Mesenchymal stem cell (in vitro differentiated cells and primary cell): ENCODE measurements around the gene PITHD1.

Experiments used
- DNase-seq: peaks from one replicate; pipeline ENCODE4 v3.0.0-alpha.2; 2013
- H2AFZ ChIP-seq: one replicate; pipeline ENCODE4 v1.6.1; 2013; ENCODE audit warnings: low read depth, mild to moderate bottlenecking, control low read depth, inconsistent platforms, low read length, moderate library complexity
- H2AK5ac ChIP-seq: 2 replicates; pipeline ENCODE4 v1.6.1; 2013; ENCODE audit warnings: low read length, moderate library complexity, mild to moderate bottlenecking, inconsistent platforms; ENCODE audit not compliant: severe bottlenecking
- H2BK120ac ChIP-seq: one replicate; pipeline ENCODE4 v1.6.1; 2013; ENCODE audit warnings: low read depth, mild to moderate bottlenecking, inconsistent platforms, low read length, moderate library complexity
- H2BK12ac ChIP-seq, 2 experiments: one replicate each; pipeline ENCODE4 v1.6.1; 2013; ENCODE audit warnings: inconsistent platforms in 2 of 2, low read length in 2 of 2, mild to moderate bottlenecking in 2 of 2, moderate library complexity in 2 of 2, control low read depth in 1 of 2
- H2BK15ac ChIP-seq: one replicate; pipeline ENCODE4 v1.6.1; 2013; ENCODE audit warnings: mild to moderate bottlenecking, low read depth, inconsistent platforms; ENCODE audit not compliant: poor library complexity, severe bottlenecking
- H2BK5ac ChIP-seq: 2 replicates; pipeline ENCODE4 v1.6.1; 2013; ENCODE audit warnings: low read depth, mild to moderate bottlenecking, low read length, control low read depth, inconsistent platforms; ENCODE audit not compliant: poor library complexity, severe bottlenecking
- H3K14ac ChIP-seq, 2 experiments: one replicate each; pipeline ENCODE4 v1.6.1; 2013; ENCODE audit warnings: inconsistent platforms in 2 of 2, low read length in 2 of 2, control low read depth in 1 of 2, mild to moderate bottlenecking in 1 of 2, moderate library complexity in 1 of 2
- H3K18ac ChIP-seq, 2 experiments: one replicate each; pipeline ENCODE4 v1.6.1; 2013; ENCODE audit warnings: inconsistent platforms in 2 of 2, low read length in 2 of 2, control low read depth in 1 of 2, low read depth in 1 of 2, mild to moderate bottlenecking in 1 of 2
- H3K23ac ChIP-seq, 2 experiments: one replicate each; pipeline ENCODE4 v1.6.1; 2013; ENCODE audit warnings: inconsistent platforms in 2 of 2, low read length in 2 of 2, mild to moderate bottlenecking in 2 of 2, moderate library complexity in 2 of 2, control low read depth in 1 of 2
- H3K27ac ChIP-seq: 2 replicates; pipeline ENCODE4 v1.5.1; 2013; ENCODE audit warnings: mild to moderate bottlenecking, moderate library complexity, low read length, control low read depth, inconsistent platforms; ENCODE audit not compliant: poor library complexity, severe bottlenecking
- H3K27me3 ChIP-seq, 2 experiments: 2 replicates each; pipeline versions ENCODE4 v1.6.1 to v1.7.0; 2013; ENCODE audit warnings: low read length in 2 of 2, mild to moderate bottlenecking in 2 of 2, moderate library complexity in 2 of 2, control low read depth in 1 of 2, inconsistent platforms in 1 of 2; ENCODE audit not compliant: control insufficient read depth in 1 of 2, insufficient read depth in 1 of 2
- H3K36me3 ChIP-seq, 2 experiments: 2 replicates each; pipeline versions ENCODE4 v1.6.1 to v1.7.0; 2013; ENCODE audit warnings: low read length in 2 of 2, control low read depth in 1 of 2, inconsistent platforms in 1 of 2, low read depth in 1 of 2, mild to moderate bottlenecking in 1 of 2; ENCODE audit not compliant: insufficient read depth in 2 of 2, control insufficient read depth in 1 of 2
- H3K4ac ChIP-seq, 2 experiments: one replicate each; pipeline ENCODE4 v1.6.1; 2013; ENCODE audit warnings: inconsistent platforms in 2 of 2, low read length in 2 of 2, mild to moderate bottlenecking in 2 of 2, moderate library complexity in 2 of 2, control low read depth in 1 of 2, low read depth in 1 of 2
- H3K4me1 ChIP-seq: 2 replicates; pipeline ENCODE4 v1.6.1; 2013; ENCODE audit warnings: low read depth, low read length, control low read depth; ENCODE audit not compliant: control insufficient read depth, insufficient read depth
- H3K4me2 ChIP-seq: 2 replicates; pipeline ENCODE4 v1.6.1; 2013; ENCODE audit warnings: low read length, mild to moderate bottlenecking, inconsistent platforms; ENCODE audit not compliant: poor library complexity, severe bottlenecking
- H3K4me3 ChIP-seq, 2 experiments: 2 replicates each; pipeline versions ENCODE4 v1.5.1 to v1.7.0; 2013; ENCODE audit warnings: low read length in 2 of 2, mild to moderate bottlenecking in 2 of 2, control low read depth in 1 of 2, low read depth in 1 of 2; ENCODE audit not compliant: insufficient read depth in 1 of 2
- H3K79me1 ChIP-seq: replicated peaks from 2 replicates; pipeline ENCODE4 v1.6.1; 2013; ENCODE audit warnings: mild to moderate bottlenecking, control low read depth, low read length, inconsistent platforms; ENCODE audit not compliant: poor library complexity, severe bottlenecking
- H3K9ac ChIP-seq: 2 replicates; pipeline ENCODE4 v1.7.0; 2013; ENCODE audit warnings: mild to moderate bottlenecking, low read length, moderate library complexity
- H3K9me3 ChIP-seq: 2 replicates; pipeline ENCODE4 v1.7.0; 2013; ENCODE audit warnings: mild to moderate bottlenecking, low read length; ENCODE audit not compliant: control insufficient read depth
- H4K8ac ChIP-seq: one replicate; pipeline ENCODE4 v1.6.1; 2013; ENCODE audit warnings: inconsistent platforms, mild to moderate bottlenecking, low read length, moderate library complexity
- H4K91ac ChIP-seq: one replicate; pipeline ENCODE4 v1.6.1; 2013; ENCODE audit warnings: mild to moderate bottlenecking, low read length, inconsistent platforms
- WGBS: methylation state at CpG from one replicate; pipeline ENCODE4 v1.1.7; 2013; ENCODE audit warnings: mixed read lengths; 5-methylcytosine and 5-hydroxymethylcytosine counted together

PITHD1 gene

DNA sequence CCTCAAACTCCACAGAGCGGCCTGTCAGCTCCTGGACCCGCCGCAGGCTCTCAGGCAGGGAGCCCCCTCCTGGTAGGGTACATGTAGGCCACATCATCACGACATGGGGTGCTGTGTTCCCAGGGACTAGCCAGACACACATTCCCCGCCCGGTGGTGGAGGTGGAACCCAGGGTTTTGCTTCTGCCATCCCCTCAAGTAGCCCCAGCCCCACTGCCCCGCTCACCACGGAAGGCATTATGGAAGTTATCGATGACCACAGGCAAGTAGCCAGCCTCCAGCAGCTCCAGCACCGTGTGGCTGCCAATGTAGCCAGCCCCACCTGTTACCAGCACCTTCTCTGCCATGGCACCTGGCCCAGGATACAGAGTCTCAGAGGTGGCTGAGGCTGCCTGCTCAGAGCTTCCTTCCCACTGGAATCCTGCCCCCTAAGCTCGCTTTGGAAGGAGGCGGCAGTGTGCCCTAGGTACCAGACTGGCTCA is 20.5 kb downstream of the PITHD1 start:
- Histone ChIP-seq H3K27ac (peak overlapping the region; percentile 91), H3K9ac (no peak overlapping the region), H3K4me3 (no peak overlapping the region), H3K4me1 (peaks cover 29% of the 10 kb centered on the region), H3K4ac (peak overlapping the region in 1 of 2 experiments; percentile 53), H3K14ac (no peak overlapping the region), H3K18ac (peak overlapping the region; percentile 1 to 85), H3K23ac (no peak overlapping the region), H3K79me1 (peaks cover 33% of the 10 kb centered on the region), H4K8ac (peak overlapping the region; percentile 92), H2BK120ac (peak overlapping the region; percentile 77), H2BK12ac (peak overlapping the region; percentile 42 to 75), H3K4me2 (peak overlapping the region; percentile 74), H2BK5ac (no peak overlapping the region), H2BK15ac (peak overlapping the region; percentile 54), H4K91ac (peak overlapping the region; percentile 96), H2AFZ (no peak overlapping the region), H3K9me3 (no peaks in the 10 kb centered on the region), H3K27me3 (no peaks in the 10 kb centered on the region), H3K36me3 (peaks cover 37 to 54% of the 10 kb centered on the region in 2 experiments), H2AK5ac (peak overlapping the region; percentile 18)
- DNase-seq: no peak
- WGBS: 93% methylated on average over 12 of the region's 12 CpGs

DNA sequence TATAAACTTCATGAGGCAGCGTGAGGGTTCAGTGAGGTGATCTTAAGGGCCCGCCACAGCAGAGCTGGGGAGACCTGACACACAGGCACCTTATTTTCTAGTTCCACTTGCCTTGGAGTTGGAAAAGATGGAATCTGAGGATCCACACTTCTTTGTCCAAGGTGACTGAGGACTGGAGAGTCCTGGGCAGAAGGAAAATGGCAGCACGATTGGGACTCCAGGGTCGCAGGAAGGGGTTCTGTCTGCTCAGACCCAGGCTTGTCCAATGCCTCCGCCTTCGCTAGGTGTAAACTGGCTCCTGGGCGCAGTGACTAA is 21.0 kb downstream of the PITHD1 start:
- Histone ChIP-seq H2BK5ac (no peak overlapping the region), H3K27ac (peak overlapping the region; percentile 91), H2BK12ac (peak overlapping the region in 1 of 2 experiments; percentile 75), H3K18ac (peak overlapping the region; percentile 31 to 85), H3K79me1 (peaks cover 31% of the 10 kb centered on the region), H3K23ac (no peak overlapping the region), H3K9me3 (no peaks in the 10 kb centered on the region), H3K4me1 (peaks cover 26% of the 10 kb centered on the region), H4K8ac (peak overlapping the region; percentile 69), H3K4ac (peak overlapping the region in 1 of 2 experiments; percentile 79), H3K4me3 (peak overlapping the region; percentile 68 to 94), H3K14ac (no peak overlapping the region), H2BK15ac (peak overlapping the region; percentile 54), H2BK120ac (peak overlapping the region; percentile 77), H3K27me3 (no peaks in the 10 kb centered on the region), H4K91ac (peak overlapping the region; percentile 98), H3K9ac (peak overlapping the region; percentile 90), H3K36me3 (peaks cover 42 to 54% of the 10 kb centered on the region in 2 experiments), H2AK5ac (peak overlapping the region; percentile 12), H2AFZ (no peak overlapping the region), H3K4me2 (peak overlapping the region; percentile 74)
- 43% methylated on average over 7 of the region's 7 CpGs for whole genome bisulfite sequencing
- no peak for DNase-seq

DNA sequence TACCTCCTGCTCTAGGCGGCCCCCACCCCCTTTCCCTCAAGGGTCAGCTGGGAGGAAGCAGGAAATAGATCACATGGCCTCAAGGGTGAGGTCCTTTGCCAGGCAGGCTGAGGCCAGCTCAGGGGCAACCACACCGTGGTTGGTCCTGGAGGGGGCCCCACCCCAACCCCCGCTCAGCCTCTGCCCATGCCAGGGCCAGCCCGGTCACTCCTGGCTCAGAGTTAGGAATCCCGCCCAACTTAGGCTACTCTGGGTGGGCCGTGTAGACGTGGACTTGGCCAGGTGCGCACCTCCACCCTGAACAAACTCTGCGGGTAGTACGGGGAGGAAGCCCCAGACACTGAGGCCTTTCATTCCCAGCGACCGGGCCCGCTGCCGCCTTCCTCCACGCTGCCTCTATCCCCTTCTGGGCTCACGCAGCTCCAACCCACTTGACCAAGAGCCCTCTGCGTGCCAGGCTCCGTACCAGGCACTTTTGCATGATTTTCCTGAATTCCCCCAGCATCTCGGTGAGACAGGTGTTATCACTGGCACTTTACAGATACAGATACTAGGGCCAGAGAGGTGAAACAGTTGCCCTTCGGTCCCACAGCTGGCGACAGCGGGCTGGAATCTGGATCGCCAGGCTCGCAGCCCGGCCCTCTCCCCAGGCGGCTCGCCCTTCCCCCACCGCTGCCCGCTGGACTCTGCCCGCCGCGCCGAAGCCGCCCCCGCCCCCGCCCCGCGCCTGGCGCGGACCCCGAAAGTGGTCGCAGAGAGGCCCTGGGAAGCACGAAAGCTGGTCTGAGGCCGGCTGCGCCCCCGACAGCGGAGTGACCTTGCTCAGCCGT is 21.6 kb downstream of the PITHD1 start:
- Histone ChIP-seq H3K4me1 (peaks cover 25% of the 10 kb centered on the region), H3K27me3 (no peaks in the 10 kb centered on the region), H4K8ac (peak overlapping the region; percentile 90), H3K14ac (peak overlapping the region in 1 of 2 experiments; percentile 86), H2AK5ac (peak overlapping the region; percentile 78), H3K27ac (peak overlapping the region; percentile 91), H4K91ac (peak overlapping the region; percentile 98), H3K23ac (peak overlapping the region in 1 of 2 experiments; percentile 48), H3K9me3 (no peaks in the 10 kb centered on the region), H3K4ac (peak overlapping the region; percentile 79 to 96), H2BK15ac (peak overlapping the region; percentile 54), H3K4me2 (peak overlapping the region; percentile 74), H2BK5ac (peak overlapping the region; percentile 58), H2BK12ac (peak overlapping the region; percentile 62 to 82), H3K79me1 (peaks cover 30% of the 10 kb centered on the region), H3K4me3 (peak overlapping the region; percentile 68 to 94), H3K18ac (peak overlapping the region; percentile 85 to 95), H3K9ac (peak overlapping the region; percentile 90), H2AFZ (peak overlapping the region; percentile 29), H2BK120ac (peak overlapping the region; percentile 81), H3K36me3 (peaks cover 43 to 50% of the 10 kb centered on the region in 2 experiments)
- peak; percentile 85 for DNase-seq
- under 1% methylated on average over 45 of the region's 48 CpGs for WGBS
